HEK293 (cell line): ENCODE measurements around the gene HGFAC.

Source experiments
- CTCF ChIP-seq: fragments of 450-650 bp; formaldehyde crosslinking; IDR thresholded peaks from 2 replicates; pipeline ENCODE4 v1.5.1; 2016; ENCODE audit warnings: missing biosample characterization, missing genetic modification characterization
- TCF7L2 ChIP-seq: IDR thresholded peaks from 2 replicates; pipeline ENCODE4 v1.6.1; 2011; ENCODE audit warnings: low read depth, mild to moderate bottlenecking, inconsistent platforms, low read length, moderate library complexity, borderline replicate concordance
- ZBTB6 ChIP-seq: fragments of 450-650 bp; formaldehyde crosslinking; IDR thresholded peaks from 2 replicates; pipeline ENCODE4 v1.5.1; 2017; ENCODE audit warnings: missing biosample characterization, missing genetic modification characterization
- ZIC2 ChIP-seq: fragments of 450-650 bp; formaldehyde crosslinking; IDR thresholded peaks from 2 replicates; pipeline ENCODE4 v1.5.1; 2016; ENCODE audit warnings: missing biosample characterization, missing genetic modification characterization
- ZNF24 ChIP-seq: fragments of 450-650 bp; formaldehyde crosslinking; IDR thresholded peaks from 2 replicates; pipeline ENCODE4 v1.5.1; 2016; ENCODE audit warnings: missing biosample characterization, missing genetic modification characterization

- TF ChIP-seq CTCF (tag by site-specific recombination): peak; percentile 85
- no peak for TF ChIP-seq ZBTB6 (tag by site-specific recombination)
- no peak for TF ChIP-seq ZNF24 (tag by site-specific recombination)
- TF ChIP-seq TCF7L2: no peak
- peak; percentile 66; the same call in 1 of the 2 replicates for TF ChIP-seq ZIC2 (tag by site-specific recombination)
Observed at GRCh38 chr4:3480528-3481112, 38.9 kb downstream of the HGFAC start.
